Measurements from ENCODE around the gene UBE2V1.

DNA sequence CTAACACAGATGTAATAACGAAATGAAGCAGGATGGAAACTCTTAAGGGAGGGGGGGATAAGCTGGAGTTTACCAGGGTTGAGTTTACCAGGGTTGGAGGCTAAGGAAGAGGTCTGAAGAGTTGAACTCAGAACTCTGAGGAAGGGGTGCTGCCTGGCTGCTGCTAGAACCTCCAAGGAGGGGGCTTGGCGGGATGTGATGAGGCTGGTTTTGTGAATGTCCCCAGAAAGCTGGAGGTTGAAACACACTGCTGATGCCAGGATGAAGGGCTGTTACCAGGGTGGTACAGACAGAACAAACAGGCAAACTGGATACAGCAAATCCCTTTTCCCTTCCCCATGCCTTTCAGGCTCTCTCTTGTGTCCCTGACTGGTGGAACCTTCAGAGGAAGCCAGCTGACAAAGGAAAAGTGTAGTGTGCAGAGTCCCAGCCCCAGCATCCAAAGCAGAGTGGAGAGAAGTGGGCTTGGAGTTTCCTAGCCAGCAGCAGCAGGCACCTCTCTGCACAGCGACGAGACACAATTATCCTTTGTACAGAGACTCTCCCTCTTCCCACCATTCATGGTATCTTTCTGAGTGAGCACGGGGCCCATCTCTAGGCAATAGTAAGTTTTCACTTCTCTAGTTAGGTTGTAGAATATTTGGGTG is 23.7 kb downstream of the UBE2V1 start:
- TF ChIP-seq, protein P1, sequence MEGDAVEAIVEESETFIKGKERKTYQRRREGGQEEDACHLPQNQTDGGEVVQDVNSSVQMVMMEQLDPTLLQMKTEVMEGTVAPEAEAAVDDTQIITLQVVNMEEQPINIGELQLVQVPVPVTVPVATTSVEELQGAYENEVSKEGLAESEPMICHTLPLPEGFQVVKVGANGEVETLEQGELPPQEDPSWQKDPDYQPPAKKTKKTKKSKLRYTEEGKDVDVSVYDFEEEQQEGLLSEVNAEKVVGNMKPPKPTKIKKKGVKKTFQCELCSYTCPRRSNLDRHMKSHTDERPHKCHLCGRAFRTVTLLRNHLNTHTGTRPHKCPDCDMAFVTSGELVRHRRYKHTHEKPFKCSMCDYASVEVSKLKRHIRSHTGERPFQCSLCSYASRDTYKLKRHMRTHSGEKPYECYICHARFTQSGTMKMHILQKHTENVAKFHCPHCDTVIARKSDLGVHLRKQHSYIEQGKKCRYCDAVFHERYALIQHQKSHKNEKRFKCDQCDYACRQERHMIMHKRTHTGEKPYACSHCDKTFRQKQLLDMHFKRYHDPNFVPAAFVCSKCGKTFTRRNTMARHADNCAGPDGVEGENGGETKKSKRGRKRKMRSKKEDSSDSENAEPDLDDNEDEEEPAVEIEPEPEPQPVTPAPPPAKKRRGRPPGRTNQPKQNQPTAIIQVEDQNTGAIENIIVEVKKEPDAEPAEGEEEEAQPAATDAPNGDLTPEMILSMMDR (conservative IDR thresholded peaks at IDR 0.05; ENCODE audit: low read length), result no peak
- TF ChIP-seq EZH2phosphoT487 (IDR thresholded peaks at IDR 0.05; ENCODE audit: borderline replicate concordance, low read depth, low read length), result no peak
